Keratinocyte (primary cell): ENCODE results near the gene NVL. TPM values are rescaled to one million over a fixed set of nuclear protein-coding genes. Genes with fewer than 3 reads are reported as not detected.

Experiments
- DNase-seq: peaks from one replicate; pipeline ENCODE4 v3.0.0-alpha.2; 2011; ENCODE audit warnings: low read depth, missing footprints, low spot score
- FAIRE-seq: peaks from 2 replicates; lab custom pipeline; 2011; peaks lifted over from hg19 to GRCh38; lab: Jason Lieb, UNC
- H2AFZ ChIP-seq: 2 replicates; pipeline ENCODE4 v1.6.0; 2012; ENCODE audit warnings: low read length, control low read depth, inconsistent platforms; ENCODE audit not compliant: control insufficient read depth
- H3K27ac ChIP-seq: 2 replicates; pipeline ENCODE4 v1.5.1; 2011; ENCODE audit warnings: low read length; ENCODE audit not compliant: control insufficient read depth, insufficient read depth
- H3K27me3 ChIP-seq: 3 replicates; pipeline ENCODE4 v1.6.0; 2011; ENCODE audit warnings: low read length; ENCODE audit not compliant: control insufficient read depth, insufficient read depth; ENCODE audit errors: extremely low read depth
- H3K36me3 ChIP-seq, 2 experiments: 2 replicates in 1 of 2; 3 replicates in 1 of 2; pipeline ENCODE4 v1.5.1; 2011; ENCODE audit warnings: low read length in 2 of 2, mild to moderate bottlenecking in 1 of 2; ENCODE audit not compliant: control insufficient read depth in 2 of 2, insufficient read depth in 2 of 2; ENCODE audit errors: extremely low read depth in 1 of 2
- H3K4me1 ChIP-seq: 3 replicates; pipeline ENCODE4 v1.5.1; 2011; ENCODE audit warnings: low read length; ENCODE audit not compliant: control insufficient read depth, insufficient read depth; ENCODE audit errors: extremely low read depth
- H3K4me2 ChIP-seq: 3 replicates; pipeline ENCODE4 v1.6.0; 2011; ENCODE audit warnings: low read depth, low read length; ENCODE audit not compliant: control insufficient read depth, insufficient read depth; ENCODE audit errors: extremely low read depth
- H3K4me3 ChIP-seq, 3 experiments: fragments of 200-600 bp in 1 of 3; sonication (generic) in 1 of 3; 2 replicates in 2 of 3; 3 replicates in 1 of 3; pipeline ENCODE4 v1.5.1; 2011 to 2016; ENCODE audit warnings: low read length in 3 of 3, mild to moderate bottlenecking in 3 of 3, control low read depth in 2 of 3, inconsistent platforms in 1 of 3, low read depth in 1 of 3, mixed read lengths in 1 of 3, mixed run types in 1 of 3, moderate library complexity in 1 of 3; ENCODE audit not compliant: control insufficient read depth in 2 of 3, insufficient read depth in 2 of 3; ENCODE audit errors: extremely low read depth in 1 of 3
- H3K79me2 ChIP-seq: 2 replicates; pipeline ENCODE4 v1.6.0; 2012; ENCODE audit warnings: low read length; ENCODE audit not compliant: control insufficient read depth, insufficient read depth
- H3K9ac ChIP-seq: 3 replicates; pipeline ENCODE4 v1.6.0; 2011; ENCODE audit warnings: low read length; ENCODE audit not compliant: control insufficient read depth, insufficient read depth; ENCODE audit errors: extremely low read depth
- H3K9me1 ChIP-seq: 3 replicates; pipeline ENCODE4 v1.6.0; 2011; ENCODE audit warnings: low read length; ENCODE audit not compliant: control insufficient read depth, insufficient read depth; ENCODE audit errors: extremely low read depth
- H3K9me3 ChIP-seq: 2 replicates; pipeline ENCODE4 v1.5.1; 2012; ENCODE audit warnings: low read depth, low read length; ENCODE audit not compliant: control insufficient read depth
- H4K20me1 ChIP-seq: 3 replicates; pipeline ENCODE4 v1.6.0; 2011; ENCODE audit warnings: low read length; ENCODE audit not compliant: control insufficient read depth, insufficient read depth; ENCODE audit errors: extremely low read depth
- CTCF ChIP-seq, 3 experiments: IDR thresholded peaks in 1 of 3; conservative IDR thresholded peaks in 1 of 3; optimal IDR thresholded peaks in 1 of 3; 2 replicates in 2 of 3; 3 replicates in 1 of 3; pipeline versions ENCODE3 to v1.5.1; 2011; ENCODE audit warnings: low read length in 3 of 3, mild to moderate bottlenecking in 3 of 3, moderate library complexity in 2 of 3, control low read depth in 1 of 3, inconsistent platforms in 1 of 3; ENCODE audit not compliant: insufficient read depth in 2 of 3; ENCODE audit errors: extremely low read depth in 1 of 3
- EZH2 ChIP-seq: IDR thresholded peaks from one replicate; pipeline ENCODE4 v1.6.1; 2012; ENCODE audit warnings: inconsistent platforms, mild to moderate bottlenecking, low read length, moderate library complexity
- dilution Hi-C: fragments of 300-500 bp; cut with MboI; formaldehyde crosslinking; loops from one replicate; pipeline ENCODE4 v1.7.0; 2020; ENCODE audit warnings: low sequenced_read_pairs; ENCODE audit not compliant: extremely low pct_ligation_motif_present
- polyA plus RNA-seq, 5 experiments: library from polyadenylated mRNA; depleted of rRNA in 3 of 5; stranded (reverse) in 3 of 5; stranded (forward) in 1 of 5; unstranded in 1 of 5; fragments of >200 nt; gene quantifications; 1 replicate in 1 of 5; 2 replicates in 3 of 5; 3 replicates in 1 of 5; pipeline versions ENCODE4 v1.2.1 to v1.2.3, GENCODE V29; 2011 to 2012; ENCODE audit warnings: missing spikeins in 2 of 5, low read depth in 1 of 5, low replicate concordance in 1 of 5

NVL gene
- polyA plus RNA-seq, 1 donor (not counting 4 experiments of a cell fraction or from before 2014, with no cell fraction given): 24.9 TPM

- DNase-seq (no peak), FAIRE-seq (no peak)
- Histone ChIP-seq H3K4me2 (no peak overlapping the region), H3K9me3 (no peaks in the 10 kb centered on the region), H3K4me1 (no peaks in the 10 kb centered on the region), H4K20me1 (no peaks in the 10 kb centered on the region), H3K27ac (no peak overlapping the region), H3K36me3 (peaks cover 4 to 6% of the 10 kb centered on the region in 2 experiments), H2AFZ (no peak overlapping the region), H3K9ac (no peak overlapping the region), H3K27me3 (no peaks in the 10 kb centered on the region), H3K79me2 (no peaks in the 10 kb centered on the region), H3K9me1 (no peaks in the 10 kb centered on the region), H3K4me3 (no peak overlapping the region)
- TF ChIP-seq CTCF (optimal IDR thresholded peaks at IDR 0.05 in 1 of 3, IDR thresholded peaks at IDR 0.05 in 1 of 3, conservative IDR thresholded peaks at IDR 0.05 in 1 of 3; ENCODE audit: extremely low read depth in 1 of 3, insufficient read depth in 2 of 3, low read length in 3 of 3): no peak
- TF ChIP-seq EZH2: no peak
- dilution Hi-C loops: no loop called here
Observed at GRCh38 chr1:224235813-224236493, 94.0 kb downstream of the NVL start.

GRCh38 chr1:224234017-224234416, 96.0 kb downstream of the NVL start:
- H3K4me3 ChIP-seq: no peak overlapping the region
- H3K4me1 ChIP-seq: no peaks in the 10 kb centered on the region
- peaks cover 3 to 13% of the 10 kb centered on the region in 2 experiments for H3K36me3 ChIP-seq
- no peaks in the 10 kb centered on the region for H3K9me3 ChIP-seq
- DNase-seq (no peak), FAIRE-seq (no peak)
- no peak for TF ChIP-seq EZH2
- no peak for TF ChIP-seq CTCF (optimal IDR thresholded peaks at IDR 0.05 in 1 of 3, IDR thresholded peaks at IDR 0.05 in 1 of 3, conservative IDR thresholded peaks at IDR 0.05 in 1 of 3; ENCODE audit: extremely low read depth in 1 of 3, insufficient read depth in 2 of 3, low read length in 3 of 3)
- H3K27ac ChIP-seq: no peak overlapping the region
- no peaks in the 10 kb centered on the region for H3K9me1 ChIP-seq
- no peak overlapping the region for H3K9ac ChIP-seq
- H2AFZ ChIP-seq: no peak overlapping the region
- H3K79me2 ChIP-seq: no peaks in the 10 kb centered on the region
- H3K4me2 ChIP-seq: no peak overlapping the region
- H4K20me1 ChIP-seq: no peaks in the 10 kb centered on the region
- H3K27me3 ChIP-seq: no peaks in the 10 kb centered on the region
- dilution Hi-C loops: no loop called here
